Measurements from ENCODE around the gene OPA1. TPM values are rescaled to one million over a fixed set of nuclear protein-coding genes. Genes with fewer than 3 reads are reported as not detected.

The OPA1 gene
- total RNA-seq, 4 donors from 2014 or later: 45.3 to 78.8 (median 48.7) TPM

DNA sequence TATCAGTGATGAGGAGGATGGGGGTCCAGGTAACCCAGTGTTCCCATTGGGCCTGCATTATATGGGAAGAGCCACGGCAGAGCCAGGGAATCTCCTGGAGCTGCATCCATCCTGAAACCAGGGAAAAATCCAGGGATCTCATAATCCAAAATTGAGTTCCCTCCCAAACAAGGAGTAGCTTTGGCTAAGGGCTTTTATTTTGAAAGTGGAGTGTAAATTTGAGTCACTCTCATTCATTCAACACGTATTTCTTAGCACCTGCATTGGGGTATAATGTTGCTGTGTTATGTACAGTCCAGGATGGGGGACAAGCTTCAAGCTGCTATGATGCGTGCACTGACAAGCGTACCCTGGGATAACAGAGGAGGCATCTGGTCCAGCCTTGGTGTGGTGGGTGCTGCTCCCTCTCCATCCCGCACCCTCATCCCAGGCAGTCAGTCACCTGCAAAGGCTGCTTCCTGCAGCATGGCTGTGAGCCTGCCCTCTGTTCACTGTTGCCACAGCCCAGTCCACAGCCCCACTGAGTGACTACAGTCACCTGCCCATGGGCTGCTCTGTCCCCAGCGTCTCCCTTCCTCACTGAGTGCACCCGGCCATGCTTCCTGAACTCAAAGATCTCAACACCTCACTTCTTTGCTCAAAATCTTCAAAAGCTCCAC lies 135.6 kb downstream of the OPA1 start:
- no peaks in the 10 kb centered on the region for H3K9me3 ChIP-seq
- H3K4me1 ChIP-seq: no peaks in the 10 kb centered on the region
- intact Hi-C loops (cut with DNase I): no loop called here
- 81 to 88% methylated on average over 4 to 7 of the region's 7 CpGs for WGBS, 2 donors
- H3K27ac ChIP-seq: no peak overlapping the region
- DNase-seq: no peak
- TF ChIP-seq, protein P1, sequence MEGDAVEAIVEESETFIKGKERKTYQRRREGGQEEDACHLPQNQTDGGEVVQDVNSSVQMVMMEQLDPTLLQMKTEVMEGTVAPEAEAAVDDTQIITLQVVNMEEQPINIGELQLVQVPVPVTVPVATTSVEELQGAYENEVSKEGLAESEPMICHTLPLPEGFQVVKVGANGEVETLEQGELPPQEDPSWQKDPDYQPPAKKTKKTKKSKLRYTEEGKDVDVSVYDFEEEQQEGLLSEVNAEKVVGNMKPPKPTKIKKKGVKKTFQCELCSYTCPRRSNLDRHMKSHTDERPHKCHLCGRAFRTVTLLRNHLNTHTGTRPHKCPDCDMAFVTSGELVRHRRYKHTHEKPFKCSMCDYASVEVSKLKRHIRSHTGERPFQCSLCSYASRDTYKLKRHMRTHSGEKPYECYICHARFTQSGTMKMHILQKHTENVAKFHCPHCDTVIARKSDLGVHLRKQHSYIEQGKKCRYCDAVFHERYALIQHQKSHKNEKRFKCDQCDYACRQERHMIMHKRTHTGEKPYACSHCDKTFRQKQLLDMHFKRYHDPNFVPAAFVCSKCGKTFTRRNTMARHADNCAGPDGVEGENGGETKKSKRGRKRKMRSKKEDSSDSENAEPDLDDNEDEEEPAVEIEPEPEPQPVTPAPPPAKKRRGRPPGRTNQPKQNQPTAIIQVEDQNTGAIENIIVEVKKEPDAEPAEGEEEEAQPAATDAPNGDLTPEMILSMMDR (IDR thresholded peaks at IDR 0.05): no peak
- no peak for TF ChIP-seq POLR2A (IDR thresholded peaks at IDR 0.05)
- H3K4me3 ChIP-seq (replicated peaks in 1 of 3): no peak overlapping the region
- no peaks in the 10 kb centered on the region for H3K27me3 ChIP-seq
- H3K36me3 ChIP-seq: no peaks in the 10 kb centered on the region

DNA sequence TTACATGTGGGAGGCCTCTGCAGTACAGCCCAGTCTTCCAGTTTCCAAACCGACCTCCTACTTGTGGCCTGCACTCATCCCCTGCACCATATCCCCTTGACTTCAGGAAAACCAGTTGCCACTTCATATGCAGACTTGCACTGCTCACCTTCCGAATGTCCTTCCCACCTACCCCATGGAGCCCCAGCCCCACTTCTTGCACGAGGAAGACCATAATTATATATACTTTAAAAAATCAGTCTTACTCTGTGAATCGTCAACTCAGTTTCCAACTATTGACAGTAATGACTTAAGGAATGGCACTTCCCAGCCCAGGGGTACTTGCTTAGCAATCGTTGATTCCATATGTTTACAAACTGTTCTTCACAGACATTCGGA lies 136.1 kb downstream of the OPA1 start:
- no peak overlapping the region for H3K27ac ChIP-seq
- no peaks in the 10 kb centered on the region for H3K9me3 ChIP-seq
- no peaks in the 10 kb centered on the region for H3K4me1 ChIP-seq
- no peaks in the 10 kb centered on the region for H3K36me3 ChIP-seq
- WGBS, 2 donors: 78 to 85% methylated on average over 6 of the region's 6 CpGs
- no peak overlapping the region for H3K4me3 ChIP-seq (replicated peaks in 1 of 3)
- TF ChIP-seq POLR2A (IDR thresholded peaks at IDR 0.05): no peak
- TF ChIP-seq, protein P1 (IDR thresholded peaks at IDR 0.05): no peak
- intact Hi-C loops (cut with DNase I): no loop called here
- H3K27me3 ChIP-seq: no peaks in the 10 kb centered on the region
- no peak for DNase-seq

DNA sequence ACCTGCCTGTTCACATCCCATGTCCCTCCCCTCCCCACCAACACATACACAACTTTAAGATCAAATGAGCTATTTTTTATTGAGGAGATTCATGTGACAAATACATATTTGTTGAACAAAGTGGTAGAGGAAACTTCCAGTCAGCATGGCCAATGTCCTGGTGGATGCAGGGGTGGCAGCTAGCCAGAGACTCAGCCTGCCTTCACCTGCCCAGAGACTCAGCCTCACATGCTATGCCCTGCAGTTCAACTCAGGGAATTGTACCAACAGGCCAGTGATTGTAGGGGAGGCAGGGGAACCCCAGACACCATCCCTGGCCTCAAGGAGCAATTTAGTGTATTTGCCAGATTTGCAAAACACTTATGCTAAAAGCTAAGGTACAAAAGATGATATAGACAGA lies 136.6 kb downstream of the OPA1 start:
- Histone ChIP-seq H3K4me1 (no peaks in the 10 kb centered on the region), H3K36me3 (no peaks in the 10 kb centered on the region), H3K9me3 (no peaks in the 10 kb centered on the region), H3K27ac (no peak overlapping the region), H3K27me3 (no peaks in the 10 kb centered on the region), H3K4me3 (replicated peaks in 1 of 3) (no peak overlapping the region)
- intact Hi-C loops (cut with DNase I): no loop called here
- TF ChIP-seq POLR2A (IDR thresholded peaks at IDR 0.05): no peak
- TF ChIP-seq, protein P1 (IDR thresholded peaks at IDR 0.05): no peak
- no peak for DNase-seq

DNA sequence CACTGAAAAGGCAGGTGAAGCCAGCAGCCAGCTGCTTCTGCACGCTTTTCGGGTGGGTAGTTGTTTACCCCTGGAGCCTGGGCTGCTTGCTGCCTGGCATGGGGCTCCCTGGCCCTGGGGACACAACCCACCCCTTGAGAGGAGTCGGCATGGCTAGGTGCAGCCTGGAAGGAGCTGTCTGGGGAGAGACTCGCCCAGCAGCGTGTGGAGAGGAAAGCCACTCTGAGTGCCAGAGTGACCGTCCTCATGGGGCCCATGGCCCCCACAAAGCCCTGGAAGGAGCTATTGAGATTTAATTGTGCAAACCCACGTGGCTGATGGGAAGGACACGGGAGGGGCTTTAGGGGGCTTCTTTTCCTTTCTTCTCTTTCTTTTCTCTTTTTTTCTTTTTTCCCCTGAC lies 137.5 kb downstream of the OPA1 start:
- Histone ChIP-seq H3K27me3 (no peaks in the 10 kb centered on the region), H3K4me3 (replicated peaks in 1 of 3) (no peak overlapping the region), H3K4me1 (no peaks in the 10 kb centered on the region), H3K36me3 (no peaks in the 10 kb centered on the region), H3K9me3 (no peaks in the 10 kb centered on the region), H3K27ac (no peak overlapping the region)
- TF ChIP-seq, protein P1 (IDR thresholded peaks at IDR 0.05): no peak
- TF ChIP-seq POLR2A (IDR thresholded peaks at IDR 0.05): no peak
- no peak for DNase-seq
- intact Hi-C loops (cut with DNase I): no loop called here
- 45 to 55% methylated on average over 8 of the region's 8 CpGs for WGBS, 2 donors

DNA sequence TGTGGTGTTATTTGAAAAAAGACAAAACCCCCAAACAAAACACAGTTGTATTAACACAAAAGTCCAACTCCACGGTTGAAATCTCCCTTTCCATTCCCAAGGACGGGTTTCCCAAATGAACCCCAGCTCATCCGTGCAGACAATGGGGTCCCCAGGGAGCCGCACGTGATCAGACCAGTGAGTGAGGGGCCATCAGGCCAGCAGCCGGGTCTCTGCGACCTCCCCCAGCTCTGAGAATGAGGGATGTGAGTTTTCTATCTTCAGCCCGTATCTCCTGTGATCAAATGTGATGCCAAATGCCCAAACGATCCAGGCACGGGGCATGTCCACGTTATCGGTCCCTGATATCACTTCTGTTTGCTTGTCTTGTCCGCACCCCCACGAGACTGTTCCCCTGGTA lies 138.0 kb downstream of the OPA1 start:
- 64 to 77% methylated on average over 14 of the region's 14 CpGs for WGBS, 2 donors
- H3K9me3 ChIP-seq: no peaks in the 10 kb centered on the region
- DNase-seq: no peak
- no peaks in the 10 kb centered on the region for H3K4me1 ChIP-seq
- TF ChIP-seq POLR2A (IDR thresholded peaks at IDR 0.05): no peak
- TF ChIP-seq, protein P1 (IDR thresholded peaks at IDR 0.05): no peak
- no peaks in the 10 kb centered on the region for H3K27me3 ChIP-seq
- H3K36me3 ChIP-seq: no peaks in the 10 kb centered on the region
- no peak overlapping the region for H3K4me3 ChIP-seq (replicated peaks in 1 of 3)
- intact Hi-C loops (cut with DNase I): no loop called here
- H3K27ac ChIP-seq: no peak overlapping the region

All from thyroid gland (tissue), 4 donors.